HG03565 (cell line): Measurements from ENCODE around the gene PREX1.
"Not testable (repeated sequence)": the region's sequence is repeated elsewhere in the genome, so short reads cannot be mapped to it uniquely, and the experiment has no call there.

Experiments
- ATAC-seq: cut with Tn5 transposase; IDR thresholded peaks from one replicate; pipeline ENCODE4 v1.9.1; 2021; ENCODE audit warnings: mild to moderate bottlenecking, moderate library complexity; ENCODE audit not compliant: unreplicated experiment

PREX1 gene

DNA sequence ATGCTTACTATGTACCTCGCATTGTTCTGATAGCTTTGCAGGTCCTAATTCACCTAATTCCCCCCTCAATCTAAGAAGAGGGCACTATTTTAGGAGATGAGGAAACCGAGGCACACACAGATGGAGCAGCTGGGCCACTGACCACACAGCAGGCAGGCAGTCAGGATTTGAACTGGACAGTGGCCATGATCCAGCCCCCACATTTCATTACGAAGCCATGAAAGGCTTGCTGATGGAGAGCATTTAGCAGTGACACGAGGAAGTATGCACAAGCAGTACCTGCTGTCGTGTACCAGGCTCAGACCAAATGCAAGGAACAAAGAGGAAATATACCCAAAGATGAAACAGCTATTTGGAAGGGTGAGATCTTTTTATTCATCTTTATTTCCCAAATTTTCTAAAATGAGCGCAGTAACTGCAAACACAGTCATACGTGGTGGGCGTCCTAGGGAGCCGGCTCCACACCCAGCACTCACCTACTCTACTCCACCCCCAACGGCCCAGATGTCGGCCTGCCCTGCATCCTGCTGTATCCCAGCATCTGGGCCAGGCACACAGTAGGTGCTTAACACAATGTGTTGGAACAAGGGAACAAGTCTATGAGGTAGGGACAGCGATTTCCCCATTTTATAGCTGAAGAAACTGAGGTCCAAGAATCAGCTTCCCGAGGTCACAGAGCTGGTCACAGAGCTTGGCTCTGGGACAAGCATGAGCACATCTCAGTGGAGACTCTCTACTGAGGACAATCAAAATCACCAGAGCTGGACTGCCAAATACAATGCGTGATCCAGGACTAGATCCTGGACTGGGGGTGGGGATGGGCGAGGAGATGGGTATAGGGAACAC lies 15.0 kb downstream of the PREX1 start:
- ATAC-seq = no peak

DNA sequence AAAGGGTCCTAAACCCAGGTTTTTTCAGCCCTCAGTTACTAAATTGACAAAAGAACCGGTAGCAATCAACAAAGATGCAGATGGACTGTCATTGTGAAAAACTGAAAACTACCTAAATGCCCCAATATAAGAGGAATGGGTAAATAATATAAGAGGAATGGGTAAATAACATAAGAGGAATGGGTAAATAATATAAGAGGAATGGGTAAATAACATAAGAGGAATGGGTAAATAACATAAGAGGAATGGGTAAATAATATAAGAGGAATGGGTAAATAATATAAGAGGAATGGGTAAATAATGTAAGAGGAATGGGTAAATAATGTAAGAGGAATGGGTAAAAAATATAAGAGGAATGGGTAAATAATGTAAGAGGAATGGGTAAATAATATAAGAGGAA lies 15.7 kb downstream of the PREX1 start:
- ATAC-seq = not testable (repeated sequence)

DNA sequence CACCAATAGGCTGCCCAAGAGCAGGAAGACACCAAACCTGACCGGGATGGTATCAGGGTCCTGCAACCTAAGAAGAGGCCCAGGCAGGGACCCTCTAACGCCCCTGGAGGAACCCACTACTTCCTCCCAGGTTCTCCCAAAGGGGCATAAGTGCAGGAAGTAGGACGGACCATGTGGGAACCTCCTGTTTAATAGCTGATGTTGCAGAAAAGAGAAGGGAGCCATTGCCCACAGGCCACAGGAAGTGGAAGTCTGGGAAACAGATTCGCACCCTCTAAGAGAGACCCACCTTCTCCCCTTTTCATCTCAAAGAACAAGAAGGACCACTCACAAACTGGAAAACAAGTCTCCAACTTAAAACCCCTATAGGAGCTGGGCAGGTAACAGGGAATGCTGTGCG lies 18.1 kb downstream of the PREX1 start:
- ATAC-seq = no peak

DNA sequence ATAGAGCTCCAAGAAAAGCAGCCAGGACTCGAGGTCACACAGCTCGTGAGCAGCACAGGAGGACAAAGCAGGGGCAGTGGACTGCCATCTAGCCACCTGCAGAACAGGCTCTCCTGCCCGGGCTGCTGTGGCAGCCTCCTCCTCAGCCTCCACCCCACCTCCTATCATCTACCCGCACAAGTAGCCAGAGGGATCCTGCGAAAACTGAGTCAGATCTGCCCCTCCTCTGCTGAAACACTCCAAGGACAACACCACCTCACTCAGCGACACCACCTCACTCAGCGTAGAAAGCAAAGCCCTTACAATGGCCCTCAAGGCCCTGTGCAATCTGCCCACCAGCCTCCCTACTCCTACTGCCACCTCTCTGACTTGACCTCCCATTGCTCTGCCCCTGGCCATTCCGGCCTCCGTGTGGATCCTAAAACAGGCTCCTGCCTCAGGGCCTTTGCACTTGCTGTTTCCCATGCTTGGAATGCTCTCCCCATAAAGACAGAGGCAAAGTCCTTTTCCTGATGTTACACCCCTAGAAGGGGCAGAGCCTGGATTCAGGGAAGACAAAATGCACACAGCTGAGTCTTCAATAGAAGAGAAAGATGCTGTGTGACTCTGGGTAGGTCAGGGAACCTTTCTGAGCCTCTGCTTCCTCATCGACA lies 19.3 kb downstream of the PREX1 start:
- no peak for ATAC-seq

DNA sequence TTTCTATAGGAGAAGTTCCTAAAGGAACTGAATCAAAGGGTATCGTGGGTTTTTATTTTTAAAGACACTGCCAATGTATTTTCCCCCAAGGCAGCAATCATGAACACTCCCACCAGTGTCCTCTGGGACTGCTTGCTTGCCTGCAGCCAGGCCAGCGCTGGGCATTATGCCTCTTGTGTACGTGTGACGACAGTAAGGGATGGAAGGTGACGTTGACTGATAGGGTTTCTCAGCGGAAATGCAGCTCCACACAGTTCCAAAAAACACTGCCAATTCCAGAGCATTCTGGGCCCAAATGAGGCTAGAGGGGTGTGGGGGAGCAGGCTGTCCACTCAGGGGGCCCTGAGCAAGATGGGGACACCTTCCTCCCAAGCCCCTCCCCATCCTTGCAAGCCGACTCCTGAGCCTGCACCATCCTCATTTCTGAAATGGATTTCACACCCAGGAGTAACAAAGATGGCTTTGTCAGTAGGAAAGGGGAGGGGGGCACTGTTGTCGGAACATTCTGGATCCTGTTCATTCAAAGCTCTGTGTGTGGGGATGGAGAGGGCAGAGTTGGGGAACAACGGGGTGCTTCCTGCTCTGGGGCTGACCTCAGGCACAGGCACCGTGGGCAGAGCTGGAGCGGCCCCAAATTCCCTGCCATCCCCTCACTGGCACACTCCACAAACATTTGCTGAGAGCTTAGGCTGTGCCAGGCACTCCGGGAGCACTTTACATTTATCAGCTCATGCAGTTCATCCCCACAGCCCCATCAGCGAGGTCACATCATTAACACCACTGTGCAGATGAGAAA lies 20.0 kb downstream of the PREX1 start:
- no peak for ATAC-seq

DNA sequence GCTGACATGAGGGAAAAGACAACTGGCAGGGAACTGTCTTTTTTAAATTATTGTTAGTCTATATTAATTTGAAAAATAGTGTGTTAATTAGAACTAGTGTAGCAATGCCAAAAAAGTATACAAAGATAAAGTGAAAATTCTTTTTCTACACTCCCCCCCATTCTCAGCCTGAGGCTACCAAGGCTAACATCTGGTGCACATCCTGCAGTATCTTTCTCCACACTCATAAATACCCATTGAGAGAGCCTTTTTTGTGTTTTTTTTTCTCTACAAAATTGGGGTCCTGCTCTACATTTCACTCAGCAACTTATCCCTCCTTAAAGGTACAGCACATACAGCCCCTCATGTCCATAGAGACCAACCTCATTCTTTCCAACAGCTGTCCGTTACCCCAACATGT lies 20.7 kb downstream of the PREX1 start:
- ATAC-seq = no peak

DNA sequence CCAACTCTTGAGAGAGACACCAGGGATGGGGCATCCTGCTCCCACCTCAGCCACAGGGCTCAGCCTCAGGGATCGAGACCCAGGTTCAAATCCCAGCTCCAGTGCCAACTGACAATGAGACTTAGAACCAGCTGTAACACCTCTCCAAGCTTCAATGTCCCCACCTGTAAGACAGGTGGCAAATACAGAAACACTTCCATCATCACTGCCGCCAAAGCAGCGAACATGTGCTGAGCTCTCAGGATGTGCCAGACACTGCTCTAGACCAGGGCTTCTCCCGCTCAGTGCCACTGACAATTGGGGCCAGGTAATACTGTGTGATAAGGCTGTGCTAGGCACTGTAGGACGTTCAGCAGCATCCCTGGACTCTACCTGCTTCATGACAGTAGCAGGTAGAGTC lies 22.1 kb downstream of the PREX1 start:
- ATAC-seq = no peak

DNA sequence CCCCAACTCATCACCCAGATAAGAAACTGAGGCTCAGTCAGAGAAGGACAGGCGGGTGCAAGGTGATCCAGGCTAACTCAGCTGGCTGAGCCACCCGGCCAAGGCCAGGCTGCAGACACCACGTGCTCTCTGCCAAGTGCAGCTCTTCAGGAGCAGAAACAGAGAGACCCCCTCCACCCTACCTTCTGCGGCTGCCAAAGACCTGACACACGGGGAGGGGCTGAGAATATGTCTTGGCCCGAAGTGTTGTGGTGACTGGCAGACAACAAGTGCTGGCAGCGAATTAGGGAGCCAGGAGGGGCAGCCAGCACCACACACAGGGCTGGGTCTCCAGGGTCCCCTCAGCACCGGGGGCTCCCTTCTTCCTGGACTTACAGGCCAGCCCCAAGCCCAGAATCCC lies 22.5 kb downstream of the PREX1 start:
- no peak for ATAC-seq

DNA sequence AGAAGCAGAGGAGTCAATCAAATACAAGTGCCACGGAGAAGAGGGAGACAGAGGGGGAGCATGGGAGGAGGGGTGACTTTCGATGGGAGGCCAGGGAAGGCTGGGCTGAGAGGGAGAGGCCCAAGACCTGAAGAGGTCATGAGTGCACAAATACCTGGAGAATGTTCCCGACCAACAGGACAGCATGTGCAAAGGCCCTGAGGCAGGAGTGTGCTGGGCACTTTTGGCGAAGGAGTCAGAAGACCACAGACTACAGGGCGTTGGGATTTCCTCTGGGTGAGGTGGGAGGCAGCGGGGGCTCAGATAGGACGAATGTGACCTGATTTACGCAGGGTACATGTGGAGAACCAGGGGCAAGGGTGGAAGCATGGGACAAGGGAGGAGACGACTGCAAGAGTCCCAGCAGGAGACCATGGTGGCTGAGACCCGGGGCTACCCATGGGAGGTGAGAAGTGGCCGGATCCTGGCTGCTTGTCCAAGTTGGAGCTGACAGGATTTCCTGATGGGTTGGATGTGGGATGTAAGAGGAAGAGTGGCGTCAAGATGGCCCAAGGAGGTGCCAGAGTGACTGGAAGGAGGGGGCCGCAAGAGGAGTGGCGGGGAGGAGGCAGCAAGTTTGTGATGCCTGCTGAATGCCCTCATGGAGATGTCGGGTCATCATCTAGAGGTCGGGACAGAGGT lies 23.4 kb downstream of the PREX1 start:
- no peak for ATAC-seq

DNA sequence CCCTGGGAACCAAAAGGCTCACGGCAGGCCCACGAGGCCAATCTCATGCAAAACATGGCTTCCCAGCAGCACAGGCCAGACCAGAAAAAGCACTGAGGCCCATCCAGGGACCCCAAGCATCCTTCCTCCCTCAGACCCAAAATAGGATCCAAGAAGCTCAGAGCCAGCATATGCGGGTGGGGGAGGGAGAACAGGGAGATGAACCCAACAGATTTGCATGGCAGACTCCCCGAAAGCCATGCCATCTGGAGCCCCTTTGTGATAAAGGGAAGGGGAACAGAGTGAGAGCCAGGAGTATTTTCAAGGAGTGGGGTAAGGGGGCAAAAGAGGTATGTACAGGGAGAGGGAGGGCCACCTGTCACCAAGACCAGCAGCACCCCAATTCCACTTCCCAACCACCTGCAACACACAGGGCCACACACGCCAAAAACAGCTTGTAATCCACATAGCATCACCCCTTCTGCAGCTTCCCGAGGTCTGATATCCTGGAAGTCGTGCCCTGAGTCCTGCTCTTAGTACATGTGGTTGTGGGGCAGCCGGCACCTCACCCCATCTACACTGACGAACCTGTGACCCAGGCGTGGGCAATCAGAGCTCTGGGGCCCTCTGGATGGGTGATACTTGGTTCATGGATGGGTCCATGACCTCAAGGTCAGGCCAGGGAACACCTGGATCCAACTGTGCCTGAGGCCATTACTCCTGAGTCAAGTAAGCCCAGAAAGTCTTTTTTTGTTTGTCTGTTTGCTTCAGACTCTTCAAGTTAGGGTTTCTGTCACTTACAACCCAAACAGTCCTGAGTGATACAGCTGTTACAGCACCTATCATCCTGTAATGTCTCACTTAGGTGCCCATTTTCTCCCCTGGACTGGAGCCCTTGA lies 24.4 kb downstream of the PREX1 start:
- no peak for ATAC-seq

DNA sequence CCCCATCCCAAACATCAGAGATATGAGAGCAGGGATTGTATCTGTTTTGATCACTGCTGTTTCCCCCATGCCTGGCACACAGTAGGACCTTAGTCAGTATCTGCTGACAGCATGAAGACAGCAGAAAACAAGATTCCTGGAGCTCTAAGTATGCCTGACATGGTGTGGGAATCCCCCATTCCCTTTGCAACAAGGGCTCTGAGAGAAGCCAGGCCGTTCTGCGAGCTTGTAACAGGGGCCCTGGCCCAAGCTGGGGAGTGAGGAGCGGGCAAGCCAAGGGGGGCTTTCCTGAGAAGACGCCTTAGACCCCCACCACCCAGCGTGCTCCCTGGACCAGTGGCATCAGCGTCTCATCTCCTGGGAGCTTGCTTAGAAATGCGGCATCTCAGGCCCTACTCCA lies 25.2 kb downstream of the PREX1 start:
- no peak for ATAC-seq

DNA sequence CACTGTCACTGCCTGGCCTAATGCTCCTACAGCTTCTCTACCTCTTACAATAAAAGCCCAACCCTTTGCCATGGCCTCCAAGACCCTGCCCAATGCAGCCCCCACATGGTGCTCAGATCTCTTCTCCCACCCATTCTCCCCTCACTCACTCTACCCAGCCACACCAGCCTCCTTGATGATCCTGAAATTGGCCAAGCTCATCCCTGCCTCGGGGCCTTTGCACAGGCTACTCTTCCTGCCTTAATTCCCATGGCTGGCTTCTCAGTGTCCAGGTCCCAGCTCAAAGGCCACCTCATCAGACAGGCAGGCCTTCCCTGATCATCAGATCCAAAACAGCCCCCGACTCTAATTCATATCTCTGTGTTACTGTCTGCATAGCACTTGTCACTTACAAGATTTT lies 25.6 kb downstream of the PREX1 start:
- no peak for ATAC-seq

DNA sequence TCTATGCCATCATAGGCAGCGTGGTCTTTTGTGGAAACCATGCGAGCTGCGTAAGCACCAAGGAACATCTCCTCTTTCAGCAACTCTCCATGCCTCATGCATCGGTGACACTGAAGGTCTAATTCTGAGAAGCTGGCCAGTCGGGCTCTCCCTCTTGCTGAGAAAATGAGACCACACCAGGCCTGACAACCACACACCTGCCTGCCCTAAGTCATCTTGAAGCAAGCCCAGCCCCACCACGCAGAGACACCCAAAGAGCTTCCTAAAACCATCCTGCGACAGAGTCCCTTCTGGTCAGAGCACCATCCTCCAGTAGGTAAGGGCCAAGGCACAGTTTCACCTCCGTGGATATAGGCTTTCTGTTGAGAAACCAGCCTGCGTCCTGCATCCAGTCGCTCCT lies 26.6 kb downstream of the PREX1 start:
- no peak for ATAC-seq

DNA sequence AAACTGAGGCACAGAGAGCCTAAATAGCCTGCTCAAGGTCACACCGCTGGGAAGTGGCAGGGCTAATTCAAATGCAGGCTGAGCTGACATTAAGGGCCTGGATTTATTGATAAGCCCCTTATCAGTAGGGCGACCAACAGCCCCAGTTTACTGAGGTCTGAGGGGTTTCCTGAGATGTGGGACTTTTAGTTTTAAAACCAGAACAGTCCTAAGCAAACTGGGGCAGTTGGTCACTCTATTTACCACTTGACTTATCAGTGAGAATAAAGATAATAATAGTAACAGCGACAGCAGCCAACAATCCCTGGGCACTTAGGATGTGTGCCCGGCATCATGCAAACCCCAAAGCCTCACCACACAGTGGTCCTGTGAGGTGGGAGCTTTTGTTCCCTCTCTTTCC lies 27.6 kb downstream of the PREX1 start:
- no peak for ATAC-seq

DNA sequence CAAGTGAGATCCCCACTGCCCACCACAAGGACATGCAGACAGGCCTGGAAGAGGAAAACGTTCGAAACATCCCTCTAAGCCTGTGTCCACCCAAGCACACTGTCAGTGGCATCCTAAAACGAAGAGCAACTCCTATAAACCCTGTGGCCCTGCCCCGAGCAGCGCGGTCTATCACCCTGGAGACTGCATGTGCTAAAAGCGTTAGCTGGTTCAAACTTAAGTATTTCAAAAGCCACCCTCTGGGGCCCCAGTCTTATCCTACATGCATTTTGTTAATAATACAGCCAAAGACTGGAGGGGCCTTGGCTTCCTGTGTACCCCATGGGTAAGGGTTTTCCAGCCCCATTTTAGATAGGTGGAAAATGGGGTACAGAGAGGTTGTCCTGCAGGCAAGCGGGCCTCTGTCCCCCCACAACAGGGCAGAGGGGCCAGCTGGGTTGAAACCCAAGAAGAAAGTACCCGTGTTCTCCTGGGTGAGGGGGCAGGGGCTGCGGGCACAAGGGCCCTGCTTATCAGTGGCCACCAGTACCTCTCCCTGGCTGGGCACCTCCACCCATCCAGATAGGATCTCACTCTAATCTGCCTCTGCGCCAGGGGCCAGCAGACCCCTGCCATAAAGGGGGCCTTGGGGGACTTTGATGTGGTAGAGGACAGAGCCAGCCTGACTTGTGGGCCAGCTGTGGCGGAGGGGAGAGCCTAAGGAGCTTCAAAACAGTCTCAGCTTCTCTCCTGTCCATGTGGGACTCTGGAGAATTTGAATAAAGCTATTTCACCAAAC lies 28.3 kb downstream of the PREX1 start:
- no peak for ATAC-seq

DNA sequence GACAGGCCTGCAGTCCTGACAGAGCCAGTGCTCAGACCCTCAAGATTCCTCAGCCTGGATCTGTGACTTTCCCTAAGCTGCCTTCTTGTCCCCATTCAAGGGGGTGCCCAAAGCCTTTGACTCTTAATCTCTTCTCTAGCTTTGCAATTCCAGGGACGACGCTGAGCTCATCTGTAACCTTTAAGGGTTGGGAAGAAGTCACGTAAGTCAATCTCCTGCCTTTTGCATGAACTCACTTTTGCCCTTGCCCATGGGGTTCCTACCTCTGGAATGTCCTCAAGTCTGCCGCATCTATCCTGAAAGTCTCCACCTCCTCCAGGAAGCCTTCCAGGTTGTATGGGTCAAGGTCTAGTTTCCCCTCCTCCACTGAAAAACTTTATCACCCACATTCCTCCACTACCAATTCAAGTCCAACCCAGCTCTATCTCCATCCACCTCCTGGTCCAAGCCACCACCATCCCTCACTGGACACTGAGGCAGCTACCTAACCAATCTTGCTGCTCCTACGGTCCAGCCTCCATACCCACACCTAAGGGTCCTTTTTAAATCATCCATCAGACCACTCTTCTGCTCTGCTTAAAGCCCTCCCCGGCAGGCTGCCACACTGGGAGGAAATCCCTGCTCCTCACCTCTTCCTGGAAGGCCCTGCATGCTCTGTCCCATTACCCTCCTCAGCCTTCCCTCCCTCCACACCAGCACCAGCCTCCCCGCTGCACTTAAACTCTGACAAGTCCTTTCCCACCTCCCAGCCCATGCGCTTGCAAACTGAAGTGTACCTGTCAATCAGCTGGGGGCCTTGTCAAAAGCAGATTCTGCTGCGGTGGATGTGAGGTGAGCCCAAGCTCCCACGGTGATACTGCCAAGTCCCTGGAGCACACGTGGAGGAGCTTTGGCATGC lies 29.7 kb downstream of the PREX1 start:
- no peak for ATAC-seq

DNA sequence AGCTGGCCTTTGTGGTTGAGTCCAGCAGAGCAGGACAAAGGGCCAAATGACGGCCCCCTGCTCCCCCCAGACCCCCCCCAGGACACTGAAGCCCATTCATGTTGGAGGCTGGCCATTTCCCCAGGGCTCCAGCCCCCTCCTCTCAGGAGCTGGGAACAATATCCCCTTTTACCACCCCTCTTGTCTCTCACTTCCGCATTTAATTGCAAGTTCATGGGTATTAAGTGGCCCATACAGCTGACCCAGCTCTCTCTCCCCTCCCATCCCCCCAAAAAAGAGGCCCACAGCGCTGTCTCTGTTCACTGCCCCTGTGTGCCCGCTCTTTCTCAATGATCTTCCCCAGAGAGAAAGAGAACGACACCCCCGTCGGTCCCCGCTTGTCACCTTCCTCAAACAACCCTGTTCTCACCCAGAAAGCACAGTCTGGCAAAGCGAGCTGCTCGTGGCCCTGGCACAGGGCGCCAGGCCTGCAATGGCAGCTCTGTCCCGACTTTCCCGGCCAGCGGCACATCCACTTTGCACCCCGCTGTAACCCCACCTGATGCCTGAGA lies 30.4 kb downstream of the PREX1 start:
- ATAC-seq = no peak

DNA sequence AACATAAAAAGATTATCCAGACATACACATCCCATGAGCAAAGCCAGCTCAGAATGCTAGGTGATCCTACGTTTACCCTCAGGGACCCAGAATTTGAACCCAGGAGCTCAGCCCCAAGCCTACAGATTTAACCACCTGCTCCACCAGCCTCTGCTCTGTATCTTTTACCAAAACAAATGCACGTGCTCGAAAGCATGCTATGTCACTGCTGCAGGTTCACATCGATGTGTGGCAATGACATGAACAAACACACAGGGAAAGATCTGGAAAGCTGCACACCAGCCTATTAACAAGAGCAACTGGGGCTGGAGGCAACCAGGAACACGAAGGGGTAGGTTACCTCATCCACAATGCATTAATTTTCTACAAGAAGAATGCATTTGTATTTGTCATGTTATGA lies 32.1 kb downstream of the PREX1 start:
- no peak for ATAC-seq
